HepG2 (cell line): ENCODE data around the gene KCNIP4. TPM values are rescaled to one million over a fixed set of nuclear protein-coding genes. Genes with fewer than 3 reads are reported as not detected.

Experiments
- ATAC-seq: fragments of 200-7000 bp; cut with Tn5 transposase; 3 replicates; pipeline ENCODE4 v1.9.1; 2020; ENCODE audit warnings: mild to moderate bottlenecking, moderate library complexity
- BruUV-seq: library from RNA; stranded (reverse); fragments of 400-500 nt; replicated peaks from 2 replicates; lab custom pipeline; 2021; lab: Mats Ljungman, UMichigan
- CTCF ChIA-PET: fragments of 300-600 bp; formaldehyde crosslinking; extraction: SDS; loops from one replicate; lab custom pipeline; 2021; ENCODE audit warnings: low total read pairs, inconsistent platforms, low intra/inter-chr PET ratio; lab: Yijun Ruan, JAX
- POLR2A ChIA-PET: fragments of 350-600 bp; sonication (Branson Sonifier 250); formaldehyde crosslinking; loops from one replicate; lab custom pipeline; 2020; ENCODE audit warnings: antibody characterized with exemption, inconsistent platforms; lab: Yijun Ruan, JAX
- DNase-seq: peaks from one replicate; pipeline ENCODE4 v3.0.0-alpha.2; 2015; ENCODE audit warnings: low spot score
- FAIRE-seq: peaks from 3 replicates; lab custom pipeline; 2011; peaks lifted over from hg19 to GRCh38; lab: Jason Lieb, UNC
- H2AFZ ChIP-seq: one replicate; pipeline ENCODE4 v1.6.1; 2011; ENCODE audit warnings: low read length, inconsistent platforms
- H3K27ac ChIP-seq: fragments of 300-600 bp; 3 replicates; pipeline ENCODE4 v1.8.0; 2011; ENCODE audit warnings: mixed run types, mild to moderate bottlenecking, mixed read lengths, low read length, inconsistent platforms; ENCODE audit not compliant: insufficient read depth; ENCODE audit errors: extremely low read length
- H3K27me3 ChIP-seq, 2 experiments: fragments of 200-600 bp in 1 of 2; 2 replicates in 1 of 2; 3 replicates in 1 of 2; pipeline versions ENCODE4 v1.6.0 to v1.8.0; 2011; ENCODE audit warnings: low read length in 2 of 2, mild to moderate bottlenecking in 2 of 2, moderate library complexity in 2 of 2, inconsistent platforms in 1 of 2; ENCODE audit not compliant: insufficient read depth in 2 of 2, control insufficient read depth in 1 of 2
- H3K36me3 ChIP-seq, 2 experiments: fragments of 200-600 bp in 1 of 2; replicated peaks in 1 of 2; 2 replicates in 1 of 2; 3 replicates in 1 of 2; pipeline versions ENCODE4 v1.5.1 to v1.8.0; 2011; ENCODE audit warnings: low read length in 2 of 2, inconsistent platforms in 1 of 2; ENCODE audit not compliant: insufficient read depth in 2 of 2, control insufficient read depth in 1 of 2
- H3K4me1 ChIP-seq: 2 replicates; pipeline ENCODE4 v1.5.1; 2012; ENCODE audit warnings: low read length, inconsistent platforms; ENCODE audit not compliant: insufficient read depth
- H3K4me2 ChIP-seq: 2 replicates; pipeline ENCODE4 v1.6.0; 2011; ENCODE audit warnings: low read depth, low read length, inconsistent platforms
- H3K4me3 ChIP-seq, 3 experiments: fragments of 200-600 bp in 1 of 3; sonication (generic), shearing (Covaris generic) in 1 of 3; replicated peaks in 1 of 3; 2 replicates each; pipeline ENCODE4 v1.5.1; 2011 to 2016; ENCODE audit warnings: low read length in 3 of 3, inconsistent platforms in 2 of 3, low read depth in 2 of 3, mild to moderate bottlenecking in 2 of 3, control low read depth in 1 of 3, mixed read lengths in 1 of 3; ENCODE audit not compliant: insufficient read depth in 1 of 3
- H3K79me2 ChIP-seq: one replicate; pipeline ENCODE4 v1.6.1; 2011; ENCODE audit warnings: low read length, inconsistent platforms; ENCODE audit not compliant: insufficient read depth
- H3K9ac ChIP-seq: 2 replicates; pipeline ENCODE4 v1.6.0; 2011; ENCODE audit warnings: mild to moderate bottlenecking, low read depth, low read length, inconsistent platforms; ENCODE audit not compliant: insufficient read depth
- H3K9me3 ChIP-seq: 2 replicates; pipeline ENCODE4 v1.5.1; 2012; ENCODE audit warnings: mild to moderate bottlenecking, low read length
- H4K20me1 ChIP-seq: 2 replicates; pipeline ENCODE4 v1.6.0; 2011; ENCODE audit warnings: inconsistent platforms, mild to moderate bottlenecking, low read length, moderate library complexity; ENCODE audit not compliant: insufficient read depth
- HNF4A ChIP-seq: sonication (generic); formaldehyde crosslinking; IDR thresholded peaks from 2 replicates; pipeline ENCODE4 v1.4.0; 2020; ENCODE audit warnings: missing genetic modification reagents
- SAFB2 ChIP-seq: sonication (generic); formaldehyde crosslinking; IDR thresholded peaks from 2 replicates; pipeline ENCODE4 v1.5.1; 2020; ENCODE audit warnings: missing genetic modification reagents, low read depth, mild to moderate bottlenecking, borderline replicate concordance
- SMARCE1 ChIP-seq: fragments of 450-650 bp; IDR thresholded peaks from 2 replicates; pipeline ENCODE4 v1.6.1; 2017; ENCODE audit warnings: borderline replicate concordance
- ZKSCAN1 ChIP-seq: fragments of 150-350 bp; IDR thresholded peaks from 2 replicates; pipeline ENCODE4 v1.6.1; 2014; ENCODE audit warnings: low read length
- ZMYM2 ChIP-seq: sonication (generic); formaldehyde crosslinking; IDR thresholded peaks from 2 replicates; pipeline ENCODE4 v1.8.0; 2022; ENCODE audit warnings: mild to moderate bottlenecking, missing genetic modification reagents
- ZNF782 ChIP-seq: sonication (generic); formaldehyde crosslinking; IDR thresholded peaks from 2 replicates; pipeline ENCODE4 v1.4.0; 2020; ENCODE audit warnings: missing genetic modification reagents, mild to moderate bottlenecking, borderline replicate concordance
- WGBS: methylation state at CpG from one replicate; pipeline ENCODE4 v1.1.6; 2017; ENCODE audit warnings: low lambda C conversion rate; 5-methylcytosine and 5-hydroxymethylcytosine counted together
- in situ Hi-C: cut with HindIII; loops from 2 replicates; pipeline ENCODE4 v1.10.0; 2017; ENCODE audit warnings: low pct_unique_long_range_greater_than_20kb; ENCODE audit not compliant: extremely low pct_ligation_motif_present
- intact Hi-C: fragments of 100-400 bp; cut with micrococcal nuclease; formaldehyde crosslinking; loops from one replicate; pipeline ENCODE4 v1.10.0; 2022; ENCODE audit not compliant: unreplicated experiment
- polyA plus RNA-seq, 8 experiments: library from polyadenylated mRNA; depleted of rRNA in 3 of 8; stranded (reverse) in 7 of 8; unstranded in 1 of 8; fragments of >200 nt; fragmentation: Illumina TruSeq in 4 of 8; extraction: Trizol in 4 of 8; gene quantifications; 2 replicates each; pipeline versions ENCODE4 v1.2.1 to v1.2.3, GENCODE V29; 2011 to 2016; ENCODE audit warnings: low read depth in 4 of 8, missing spikeins in 1 of 8, mixed read lengths in 1 of 8; ENCODE audit not compliant: insufficient read depth in 1 of 8
- total RNA-seq, 5 experiments: library from RNA; depleted of rRNA; stranded (reverse); fragments of >200 nt; fragmentation: Illumina TruSeq; extraction: Trizol; gene quantifications; 2 replicates each; pipeline ENCODE4 v1.2.3, GENCODE V29; 2016; ENCODE audit warnings: low read depth in 1 of 5
- TF ChIP-seq, protein P1 (sequence below): sonication (generic); formaldehyde crosslinking; IDR thresholded peaks from 2 replicates; pipeline ENCODE4 v1.5.0; 2020; ENCODE audit warnings: missing genetic modification reagents
- TF ChIP-seq, protein P2 (sequence below): sonication (generic); formaldehyde crosslinking; IDR thresholded peaks from 2 replicates; pipeline ENCODE4 v1.5.0; 2020; ENCODE audit warnings: missing genetic modification reagents
- TF ChIP-seq, protein P3 (sequence below): IDR thresholded peaks from 2 replicates; pipeline ENCODE4 v1.6.1; 2016; ENCODE audit warnings: missing genetic modification reagents, missing compliant biosample characterization

KCNIP4 gene
- total and polyA plus RNA-seq, 2 of the 13 experiments (the other 11 are each of a cell fraction or from before 2014, with no cell fraction given): 0.09 TPM; not detected in 1

DNA sequence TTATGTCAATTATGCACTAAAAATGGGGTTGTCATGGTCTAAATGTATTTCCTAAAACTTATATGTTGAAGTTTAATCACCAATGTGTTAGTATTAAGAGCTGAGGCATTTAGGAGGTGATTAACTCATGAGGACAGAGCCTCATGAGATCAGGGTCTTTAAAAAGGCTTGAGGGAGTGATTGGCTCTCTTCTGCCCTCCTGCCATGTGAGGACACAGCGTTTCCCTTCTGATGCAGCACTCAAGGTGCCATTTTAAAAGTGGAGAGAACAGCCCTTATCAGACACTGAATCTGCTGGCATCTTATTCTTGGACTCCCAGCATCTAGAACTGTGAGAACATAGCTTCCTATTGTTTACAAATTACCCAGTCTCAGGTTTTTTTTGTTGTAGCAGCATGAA, 581.7 kb downstream of the KCNIP4 start (continued):
- TF ChIP-seq, protein P1, sequence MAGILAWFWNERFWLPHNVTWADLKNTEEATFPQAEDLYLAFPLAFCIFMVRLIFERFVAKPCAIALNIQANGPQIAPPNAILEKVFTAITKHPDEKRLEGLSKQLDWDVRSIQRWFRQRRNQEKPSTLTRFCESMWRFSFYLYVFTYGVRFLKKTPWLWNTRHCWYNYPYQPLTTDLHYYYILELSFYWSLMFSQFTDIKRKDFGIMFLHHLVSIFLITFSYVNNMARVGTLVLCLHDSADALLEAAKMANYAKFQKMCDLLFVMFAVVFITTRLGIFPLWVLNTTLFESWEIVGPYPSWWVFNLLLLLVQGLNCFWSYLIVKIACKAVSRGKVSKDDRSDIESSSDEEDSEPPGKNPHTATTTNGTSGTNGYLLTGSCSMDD: no peak
- no peak for TF ChIP-seq ZKSCAN1

DNA sequence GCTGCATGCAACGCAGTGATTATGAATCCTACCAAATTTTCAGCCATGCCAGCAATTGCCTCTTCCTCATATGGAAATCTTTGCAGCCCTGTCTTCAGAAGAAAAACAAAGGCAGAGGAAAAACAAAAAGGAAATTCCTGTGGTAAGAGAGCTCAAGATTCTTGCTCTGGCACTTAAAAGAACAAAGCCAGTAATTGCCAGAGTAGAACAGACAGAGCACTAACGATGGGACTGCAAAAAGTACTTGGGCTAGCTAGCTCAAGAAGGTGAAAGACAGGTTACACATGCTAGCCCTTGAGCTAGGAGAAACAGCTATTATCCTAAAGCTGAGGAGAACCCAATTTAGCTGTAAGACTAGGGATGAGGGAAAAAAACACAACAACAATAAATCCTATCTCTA, 582.3 kb downstream of the KCNIP4 start:
- intact Hi-C loops (no loop called here), in situ Hi-C loops (no loop called here)
- Histone ChIP-seq H3K4me2 (no peak overlapping the region), H3K9ac (no peak overlapping the region), H3K4me3 (no peak overlapping the region), H3K79me2 (no peaks in the 10 kb centered on the region), H3K4me1 (no peaks in the 10 kb centered on the region), H3K27ac (no peak overlapping the region), H3K9me3 (peaks cover 39% of the 10 kb centered on the region), H3K36me3 (no peaks in the 10 kb centered on the region), H2AFZ (no peak overlapping the region), H4K20me1 (no peaks in the 10 kb centered on the region), H3K27me3 (no peaks in the 10 kb centered on the region; a peak in 1 of 5 replicates)
- DNase-seq (no peak), ATAC-seq (no peak), FAIRE-seq (no peak)
- TF ChIP-seq SMARCE1 (no peak), ZNF782 (CRISPR knock-in tag) (no peak)
- ChIA-PET POLR2A (no interaction called here), CTCF (no interaction called here)
- 0% methylated on average over 2 of the region's 2 CpGs for WGBS
- BruUV-seq: no TSS peak

DNA sequence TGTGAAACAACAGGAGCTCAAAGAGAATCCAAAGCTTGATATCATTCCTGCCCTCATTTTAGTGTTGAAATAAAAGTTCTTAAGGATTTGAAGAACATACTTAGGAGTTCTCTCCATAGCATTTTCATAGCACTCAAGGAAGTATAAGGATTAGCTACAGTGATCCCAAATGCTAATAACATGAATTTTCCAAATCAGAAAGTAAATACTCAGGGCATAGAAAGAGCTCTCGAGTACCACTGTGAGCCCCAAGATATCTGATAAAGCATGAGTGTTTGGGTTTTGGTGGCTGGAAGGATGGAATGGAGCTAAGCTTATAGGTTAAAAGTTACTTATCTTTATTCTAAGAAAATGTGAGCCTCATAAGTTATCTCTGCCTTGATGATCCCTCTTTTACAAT, 584.9 kb downstream of the KCNIP4 start:
- Histone ChIP-seq H3K4me1 (no peaks in the 10 kb centered on the region), H3K4me3 (no peak overlapping the region), H3K9me3 (peaks cover 28% of the 10 kb centered on the region), H3K27ac (no peak overlapping the region), H3K36me3 (no peaks in the 10 kb centered on the region), H3K4me2 (no peak overlapping the region), H3K27me3 (no peaks in the 10 kb centered on the region; a peak in 1 of 5 replicates), H3K79me2 (no peaks in the 10 kb centered on the region), H3K9ac (no peak overlapping the region), H4K20me1 (no peaks in the 10 kb centered on the region), H2AFZ (no peak overlapping the region)
- 0% methylated on average over 1 of the region's 1 CpG for WGBS
- FAIRE-seq: no peak
- in situ Hi-C loops (no loop called here), intact Hi-C loops (no loop called here)
- no TSS peak for BruUV-seq
- CTCF ChIA-PET: no interaction called here
- TF ChIP-seq, protein P2, sequence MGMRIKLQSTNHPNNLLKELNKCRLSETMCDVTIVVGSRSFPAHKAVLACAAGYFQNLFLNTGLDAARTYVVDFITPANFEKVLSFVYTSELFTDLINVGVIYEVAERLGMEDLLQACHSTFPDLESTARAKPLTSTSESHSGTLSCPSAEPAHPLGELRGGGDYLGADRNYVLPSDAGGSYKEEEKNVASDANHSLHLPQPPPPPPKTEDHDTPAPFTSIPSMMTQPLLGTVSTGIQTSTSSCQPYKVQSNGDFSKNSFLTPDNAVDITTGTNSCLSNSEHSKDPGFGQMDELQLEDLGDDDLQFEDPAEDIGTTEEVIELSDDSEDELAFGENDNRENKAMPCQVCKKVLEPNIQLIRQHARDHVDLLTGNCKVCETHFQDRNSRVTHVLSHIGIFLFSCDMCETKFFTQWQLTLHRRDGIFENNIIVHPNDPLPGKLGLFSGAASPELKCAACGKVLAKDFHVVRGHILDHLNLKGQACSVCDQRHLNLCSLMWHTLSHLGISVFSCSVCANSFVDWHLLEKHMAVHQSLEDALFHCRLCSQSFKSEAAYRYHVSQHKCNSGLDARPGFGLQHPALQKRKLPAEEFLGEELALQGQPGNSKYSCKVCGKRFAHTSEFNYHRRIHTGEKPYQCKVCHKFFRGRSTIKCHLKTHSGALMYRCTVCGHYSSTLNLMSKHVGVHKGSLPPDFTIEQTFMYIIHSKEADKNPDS: no peak
- TF ChIP-seq SAFB2 (no peak), ZMYM2 (CRISPR knock-in tag) (no peak), HNF4A (CRISPR knock-in tag) (no peak)
- TF ChIP-seq, protein P3, sequence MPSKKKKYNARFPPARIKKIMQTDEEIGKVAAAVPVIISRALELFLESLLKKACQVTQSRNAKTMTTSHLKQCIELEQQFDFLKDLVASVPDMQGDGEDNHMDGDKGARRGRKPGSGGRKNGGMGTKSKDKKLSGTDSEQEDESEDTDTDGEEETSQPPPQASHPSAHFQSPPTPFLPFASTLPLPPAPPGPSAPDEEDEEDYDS (CRISPR knock-in tag): no peak
- POLR2A ChIA-PET: no interaction called here
- no peak for DNase-seq
- ATAC-seq: no peak
